Neural cell (in vitro differentiated cells): ENCODE results near the gene CADM1. TPM values are rescaled to one million over a fixed set of nuclear protein-coding genes. Genes with fewer than 3 reads are reported as not detected.

ENCODE experiments used
- H2AFZ ChIP-seq: fragments of 200-600, 300-800 bp; sonication (generic), shearing (Covaris generic); 2 replicates; pipeline ENCODE4 v1.6.0; 2014; ENCODE audit warnings: low read depth, mild to moderate bottlenecking, antibody characterized with exemption, low read length, moderate library complexity
- H3F3A ChIP-seq: fragments of 200-600 bp; shearing (Covaris generic); 2 replicates; pipeline ENCODE4 v1.6.1; 2016; ENCODE audit warnings: mild to moderate bottlenecking, moderate library complexity, mixed read lengths, antibody characterized with exemption, low read length; ENCODE audit not compliant: insufficient read depth, poor library complexity, severe bottlenecking
- H3K27ac ChIP-seq: fragments of 200-600, 300-800 bp; sonication (generic), shearing (Covaris generic); 2 replicates; pipeline ENCODE4 v1.5.1; 2014; ENCODE audit warnings: mild to moderate bottlenecking, low read length, moderate library complexity
- H3K27me3 ChIP-seq: fragments of 300-800, 200-600 bp; sonication (generic), shearing (Covaris generic); 2 replicates; pipeline ENCODE4 v1.6.0; 2014; ENCODE audit warnings: mild to moderate bottlenecking, low read depth, low read length, moderate library complexity; ENCODE audit not compliant: insufficient read depth
- H3K36me3 ChIP-seq: fragments of 300-800, 200-600 bp; sonication (generic), shearing (Covaris generic); 2 replicates; pipeline ENCODE4 v1.5.1; 2014; ENCODE audit warnings: mild to moderate bottlenecking, antibody characterized with exemption, low read length, moderate library complexity; ENCODE audit not compliant: insufficient read depth
- H3K4me2 ChIP-seq: fragments of 300-800, 200-600 bp; sonication (generic), shearing (Covaris generic); 2 replicates; pipeline ENCODE4 v1.6.0; 2014; ENCODE audit warnings: mild to moderate bottlenecking, low read length
- H3K4me3 ChIP-seq: fragments of 300-800, 200-600 bp; sonication (generic), shearing (Covaris generic); 2 replicates; pipeline ENCODE4 v1.5.1; 2014; ENCODE audit warnings: mild to moderate bottlenecking, low read length, moderate library complexity
- H3K79me2 ChIP-seq: fragments of 200-600 bp; shearing (Covaris generic); replicated peaks from 2 replicates; pipeline ENCODE4 v1.6.0; 2014; ENCODE audit warnings: mild to moderate bottlenecking, low read length, moderate library complexity; ENCODE audit not compliant: insufficient read depth
- H3K9ac ChIP-seq: fragments of 300-800, 200-600 bp; sonication (generic), shearing (Covaris generic); 2 replicates; pipeline ENCODE4 v1.6.1; 2016; ENCODE audit warnings: mild to moderate bottlenecking, low read length, mixed read lengths
- H3K9me2 ChIP-seq: fragments of 200-600 bp; shearing (Covaris generic); 2 replicates; pipeline ENCODE4 v1.6.1; 2016; ENCODE audit warnings: mild to moderate bottlenecking, low read length, mixed read lengths; ENCODE audit not compliant: insufficient read depth
- H3K9me3 ChIP-seq: fragments of 200-600, 300-800 bp; sonication (generic), shearing (Covaris generic); 2 replicates; pipeline ENCODE4 v1.6.1; 2016; ENCODE audit warnings: mild to moderate bottlenecking, mixed run types, low read length, moderate library complexity, mixed read lengths
- H4K20me1 ChIP-seq: fragments of 200-600 bp; shearing (Covaris generic); 2 replicates; pipeline ENCODE4 v1.6.1; 2016; ENCODE audit warnings: mild to moderate bottlenecking, mixed run types; ENCODE audit not compliant: insufficient read depth
- CTCF ChIP-seq: fragments of 450-650 bp; IDR thresholded peaks from 2 replicates; pipeline ENCODE4 v1.5.1; 2014; ENCODE audit warnings: antibody characterized with exemption, mild to moderate bottlenecking, moderate library complexity; ENCODE audit not compliant: poor library complexity, severe bottlenecking
- EP300 ChIP-seq: fragments of 450-650 bp; conservative IDR thresholded peaks from 2 replicates; pipeline ENCODE4 v1.6.1; 2014; ENCODE audit warnings: antibody characterized with exemption, mild to moderate bottlenecking, moderate library complexity; ENCODE audit not compliant: poor library complexity, severe bottlenecking
- EZH2 ChIP-seq: fragments of 200-600, 300-800 bp; shearing (Covaris generic), sonication (generic); IDR thresholded peaks from 2 replicates; pipeline ENCODE4 v1.6.1; 2014; ENCODE audit warnings: antibody characterized with exemption, low read length, borderline replicate concordance, mild to moderate bottlenecking; ENCODE audit not compliant: insufficient read depth, poor library complexity, severe bottlenecking
- MXI1 ChIP-seq: fragments of 450-650 bp; conservative IDR thresholded peaks from 2 replicates; pipeline ENCODE4 v1.6.1; 2014; ENCODE audit warnings: antibody characterized with exemption, mild to moderate bottlenecking; ENCODE audit not compliant: poor library complexity, severe bottlenecking
- POLR2AphosphoS5 ChIP-seq: IDR thresholded peaks from 2 replicates; pipeline ENCODE4 v1.6.1; 2012
- RAD21 ChIP-seq: fragments of 450-650 bp; conservative IDR thresholded peaks from 2 replicates; pipeline ENCODE4 v1.6.1; 2014; ENCODE audit warnings: antibody characterized with exemption, mild to moderate bottlenecking, moderate library complexity
- REST ChIP-seq: IDR thresholded peaks from 2 replicates; pipeline ENCODE4 v1.6.1; 2012; ENCODE audit warnings: borderline replicate concordance
- SMC3 ChIP-seq: fragments of 450-650 bp; conservative IDR thresholded peaks from 2 replicates; pipeline ENCODE4 v1.6.1; 2014; ENCODE audit warnings: antibody characterized with exemption, mild to moderate bottlenecking, moderate library complexity; ENCODE audit not compliant: poor library complexity
- TAF1 ChIP-seq: IDR thresholded peaks from 2 replicates; pipeline ENCODE4 v1.6.1; 2012; ENCODE audit warnings: low read depth
- polyA plus RNA-seq: library from polyadenylated mRNA; depleted of rRNA; stranded (reverse); fragments of >200 nt; gene quantifications from 2 replicates; pipeline ENCODE4 v1.2.3, GENCODE V29; 2014

Gene CADM1
- polyA plus RNA-seq, 1 donor from 2014 or later = 92.1 TPM

GRCh38 chr11:115393950-115394349 lies 110.3 kb downstream of the CADM1 start:
- Histone ChIP-seq H3K27me3 (no peaks in the 10 kb centered on the region), H3K9me2 (no peaks in the 10 kb centered on the region), H3K9me3 (no peaks in the 10 kb centered on the region), H3K79me2 (no peaks in the 10 kb centered on the region), H4K20me1 (no peaks in the 10 kb centered on the region), H3K4me3 (no peak overlapping the region), H3K27ac (no peak overlapping the region), H3K9ac (no peak overlapping the region), H3K4me2 (no peak overlapping the region), H3K36me3 (no peaks in the 10 kb centered on the region), H2AFZ (no peak overlapping the region), H3F3A (no peaks in the 10 kb centered on the region)
- TF ChIP-seq EZH2 (no peak), CTCF (no peak), REST (no peak), TAF1 (no peak), POLR2AphosphoS5 (no peak), EP300 (no peak), RAD21 (no peak), MXI1 (no peak), SMC3 (no peak)

- no peak overlapping the region for H2AFZ ChIP-seq
- no peak overlapping the region for H3K27ac ChIP-seq
- no peak overlapping the region for H3K4me2 ChIP-seq
Observed at GRCh38 chr11:115391598-115391997, 112.6 kb downstream of the CADM1 start.

More at GRCh38 chr11:115391598-115391997, 112.6 kb downstream of the CADM1 start:
- H3K4me3 ChIP-seq = no peak overlapping the region
- TF ChIP-seq TAF1 (no peak), RAD21 (no peak), CTCF (no peak), EZH2 (no peak), SMC3 (no peak), REST (no peak), POLR2AphosphoS5 (no peak), EP300 (no peak)
- H3K9me2 ChIP-seq = no peaks in the 10 kb centered on the region
- H3K9ac ChIP-seq = no peak overlapping the region
- no peaks in the 10 kb centered on the region for H3K36me3 ChIP-seq
- no peaks in the 10 kb centered on the region for H3K27me3 ChIP-seq
- H4K20me1 ChIP-seq = no peaks in the 10 kb centered on the region
- no peaks in the 10 kb centered on the region for H3F3A ChIP-seq
- H3K9me3 ChIP-seq = no peaks in the 10 kb centered on the region
- H3K79me2 ChIP-seq = peaks cover 4% of the 10 kb centered on the region
